GM10266 (cell line): ENCODE data around the gene NR1H4.

Source experiments
- DNase-seq: peaks from one replicate; pipeline ENCODE4 v3.0.0; 2012; ENCODE audit errors: extremely low spot score
- CTCF ChIP-seq: IDR thresholded peaks from 2 replicates; pipeline ENCODE4 v1.5.1; 2012; ENCODE audit warnings: mild to moderate bottlenecking, low read depth; ENCODE audit not compliant: control insufficient read depth, insufficient read depth; ENCODE audit errors: missing control alignments

Gene NR1H4

GRCh38 chr12:100565987-100566545 is 92.4 kb downstream of the NR1H4 start:
- DNase-seq = no peak
- TF ChIP-seq CTCF = peak; percentile 14

- DNase-seq = peak; percentile 76
- no peak for TF ChIP-seq CTCF
Observed at GRCh38 chr12:100566887-100567637, 93.4 kb downstream of the NR1H4 start.

- DNase-seq = no peak
- TF ChIP-seq CTCF = no peak
Observed at GRCh38 chr12:100567945-100568344, 94.3 kb downstream of the NR1H4 start.

GRCh38 chr12:100572184-100572583 is 98.5 kb downstream of the NR1H4 start:
- TF ChIP-seq CTCF = no peak
- no peak for DNase-seq

GRCh38 chr12:100573292-100574186 is 99.9 kb downstream of the NR1H4 start, which contains the start of gene GAS2L3:
GAS2L3 (plus strand) TSS chr12:100573684; CDS start chr12:100594905, 21,221 bp downstream.
- peak; percentile 87 for DNase-seq
- no peak for TF ChIP-seq CTCF

- no peak for DNase-seq
- no peak for TF ChIP-seq CTCF
Observed at GRCh38 chr12:100574187-100575074, 100.8 kb downstream of the NR1H4 start.
